ENCODE measurements around the gene UBXN10.

- no peak for TF ChIP-seq POLR2A (IDR thresholded peaks at IDR 0.05)
- TF ChIP-seq CTCF (IDR thresholded peaks at IDR 0.05): no peak
- no peak for TF ChIP-seq POLR2AphosphoS5 (IDR thresholded peaks at IDR 0.05)
Measured at GRCh38 chr1:20191266-20191825, 5.5 kb downstream of the UBXN10 start.
